Stimulated activated CD4-positive, alpha-beta T cell treated with anti-CD3 and anti-CD28 coated beads, TNF-alpha, amount 100 ng/mL, for 48 hours (primary cell): Measurements from ENCODE around the gene STOML1.

Source experiments
- DNase-seq, 3 donors: peaks; one replicate each; pipeline ENCODE4 v3.0.0-alpha.2; 2020; ENCODE audit warnings: low read depth in 3 of 3

STOML1 gene

GRCh38 chr15:74019734-74020133, 27.6 kb upstream of the STOML1 start:
- no peak for DNase-seq

- no peak for DNase-seq
These were observed 21.3 kb upstream of the STOML1 start for GRCh38 chr15:74013374-74013894.

- no peak for DNase-seq
These were observed 19.5 kb upstream of the STOML1 start for GRCh38 chr15:74011610-74012009.

GRCh38 chr15:74010929-74011540, 18.9 kb upstream of the STOML1 start:
- no peak for DNase-seq

GRCh38 chr15:74008901-74009300, 16.8 kb upstream of the STOML1 start:
- DNase-seq = no peak

- DNase-seq = no peak
These were observed 15.8 kb upstream of the STOML1 start for GRCh38 chr15:74007820-74008371.

- DNase-seq = no peak
These were observed 14.9 kb upstream of the STOML1 start for GRCh38 chr15:74006774-74007639.

- no peak for DNase-seq
These were observed 5.9 kb upstream of the STOML1 start for GRCh38 chr15:73997986-73998385.

GRCh38 chr15:73996939-73997338, 4.8 kb upstream of the STOML1 start:
- DNase-seq = no peak

- DNase-seq = no peak
These were observed 4.2 kb upstream of the STOML1 start for GRCh38 chr15:73996267-73996666.

GRCh38 chr15:73994912-73995622, 3.0 kb upstream of the STOML1 start:
- DNase-seq = no peak

- peak; percentile 87 to 95 (median 92) for DNase-seq
These were observed 2.4 kb upstream of the STOML1 start, which contains the start of gene PML for GRCh38 chr15:73994413-73994883. PML (plus strand) TSS chr15:73994716; CDS start chr15:73994813, 97 bp downstream.

- DNase-seq = no peak
These were observed 1.3 kb upstream of the STOML1 start for GRCh38 chr15:73993211-73993994.

GRCh38 chr15:73992594-73992898, 451 bp upstream of the STOML1 start:
- no peak for DNase-seq

- no peak for DNase-seq
These were observed 835 bp downstream of the STOML1 start for GRCh38 chr15:73991260-73991659.

GRCh38 chr15:73990250-73991005, 1.7 kb downstream of the STOML1 start:
- DNase-seq = no peak

- no peak for DNase-seq
These were observed 2.9 kb downstream of the STOML1 start for GRCh38 chr15:73989001-73989798.

- DNase-seq = no peak
These were observed 3.6 kb downstream of the STOML1 start for GRCh38 chr15:73988445-73988969.

GRCh38 chr15:73987681-73988444, 4.2 kb downstream of the STOML1 start:
- DNase-seq = no peak
